T-helper 9 cell (primary cell): ENCODE measurements around the gene CFAP91.
"Not testable (repeated sequence)": the region's sequence is repeated elsewhere in the genome, so short reads cannot be mapped to it uniquely, and the experiment has no call there.

ENCODE experiments used
- DNase-seq: peaks from one replicate; pipeline ENCODE4 v3.0.0-alpha.2; 2020

CFAP91 gene

DNA sequence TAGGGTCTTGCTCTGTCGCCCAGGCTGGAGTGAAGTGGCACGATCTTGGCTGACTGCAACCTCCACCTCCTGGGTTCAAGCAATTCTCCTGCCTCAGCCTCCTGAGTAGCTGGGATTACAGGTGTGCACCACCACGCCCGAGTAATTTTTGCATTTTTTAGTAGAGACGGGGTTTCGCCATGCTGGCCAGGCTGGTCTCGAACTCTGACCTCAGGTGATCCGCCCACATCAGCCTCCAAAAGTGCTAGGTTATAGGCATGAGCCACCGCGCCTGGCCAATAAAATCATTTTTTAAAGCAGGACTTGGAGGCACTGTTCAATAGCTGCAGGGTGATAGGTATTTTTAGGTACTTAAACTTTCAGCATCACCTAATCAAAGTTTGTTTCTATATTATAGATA is 24.6 kb upstream of the CFAP91 start:
- DNase-seq: not testable (repeated sequence)

DNA sequence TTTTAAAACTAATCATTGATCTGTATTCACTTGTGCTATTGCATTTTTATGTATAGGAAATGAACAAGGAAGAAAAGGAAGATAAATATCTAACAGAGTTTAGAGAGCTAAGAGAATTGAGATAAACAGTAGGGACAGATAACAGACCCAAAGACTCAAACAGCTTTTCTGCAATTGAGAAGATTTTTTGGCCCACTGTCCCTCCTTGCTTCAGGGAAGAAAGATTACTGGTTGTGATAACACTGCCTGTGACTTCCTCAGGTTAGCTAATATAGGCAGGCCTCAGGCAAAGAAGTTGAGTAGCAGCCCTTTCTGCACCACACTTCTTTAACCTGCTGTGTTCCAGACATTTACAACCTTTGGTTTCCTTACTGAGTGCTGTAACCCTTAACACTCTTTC is 22.9 kb upstream of the CFAP91 start:
- DNase-seq: no peak

DNA sequence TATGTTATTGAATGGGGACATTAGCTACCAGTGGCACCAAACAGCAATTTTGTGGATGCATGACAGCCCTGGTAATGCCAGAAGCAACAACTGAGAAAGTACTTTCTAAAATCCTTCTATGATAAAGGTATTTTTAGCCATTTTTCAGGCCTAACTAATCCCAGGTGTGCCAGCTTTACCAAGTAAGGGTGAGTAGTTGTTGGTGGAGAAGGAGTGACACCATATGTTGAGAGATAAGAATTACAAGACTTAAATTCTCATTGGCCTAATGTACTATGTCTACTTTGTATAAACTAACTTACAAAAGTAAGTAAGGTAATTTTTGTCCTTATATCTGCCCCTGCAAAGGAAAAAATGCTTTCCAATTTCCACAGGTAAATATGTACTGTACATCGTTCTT is 21.5 kb upstream of the CFAP91 start:
- DNase-seq: no peak

GRCh38 chr3:119683421-119683820 is 19.4 kb upstream of the CFAP91 start:
- DNase-seq: no peak

DNA sequence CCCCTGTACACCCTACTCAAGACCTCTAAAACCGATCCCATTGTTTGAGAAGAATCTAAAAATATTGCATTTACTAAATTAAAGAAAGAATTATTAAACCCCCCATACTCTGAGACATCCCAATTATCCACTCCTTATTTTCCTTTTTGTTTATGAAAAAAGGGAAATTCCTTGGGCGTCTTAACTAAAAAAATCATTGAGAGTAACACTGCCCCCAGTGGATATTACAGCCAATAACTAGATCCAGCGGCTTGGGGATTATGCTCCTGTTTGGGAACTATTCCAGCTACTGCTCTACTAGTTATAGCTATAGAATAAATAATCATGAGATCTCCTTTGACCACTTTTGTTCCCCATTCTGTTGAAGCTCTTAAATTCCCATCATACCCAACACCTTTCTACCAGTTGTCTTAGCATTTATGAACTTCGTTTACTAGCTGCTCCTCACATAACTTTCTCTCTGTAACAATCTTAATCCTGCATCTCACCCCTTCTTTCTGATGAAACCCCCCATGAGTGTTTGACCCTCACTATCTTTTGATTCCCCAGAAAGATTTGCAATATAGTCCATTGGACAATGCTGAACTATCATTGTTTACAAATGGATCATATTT is 12.7 kb upstream of the CFAP91 start:
- no peak for DNase-seq

DNA sequence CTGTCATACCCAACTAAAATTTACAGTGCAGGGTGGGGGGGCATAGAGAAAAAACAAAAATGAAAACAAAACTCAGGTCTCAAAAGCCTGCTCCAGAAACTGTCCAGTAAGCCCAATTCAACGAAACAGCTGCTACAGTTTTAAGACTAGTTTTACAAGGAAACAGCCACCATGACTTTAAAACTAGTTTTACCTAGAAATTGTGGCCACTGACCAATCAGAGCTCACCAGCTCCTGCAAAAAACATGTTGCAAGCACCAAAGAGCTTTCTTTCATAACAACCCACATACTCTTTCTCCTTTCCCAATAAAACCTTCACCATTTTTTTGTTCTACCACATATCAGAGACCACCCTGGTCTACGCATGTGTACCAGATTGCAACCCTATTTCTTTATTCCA is 7.3 kb upstream of the CFAP91 start:
- no peak for DNase-seq

- no peak for DNase-seq
These were observed 5.4 kb upstream of the CFAP91 start for GRCh38 chr3:119697394-119697793.

DNA sequence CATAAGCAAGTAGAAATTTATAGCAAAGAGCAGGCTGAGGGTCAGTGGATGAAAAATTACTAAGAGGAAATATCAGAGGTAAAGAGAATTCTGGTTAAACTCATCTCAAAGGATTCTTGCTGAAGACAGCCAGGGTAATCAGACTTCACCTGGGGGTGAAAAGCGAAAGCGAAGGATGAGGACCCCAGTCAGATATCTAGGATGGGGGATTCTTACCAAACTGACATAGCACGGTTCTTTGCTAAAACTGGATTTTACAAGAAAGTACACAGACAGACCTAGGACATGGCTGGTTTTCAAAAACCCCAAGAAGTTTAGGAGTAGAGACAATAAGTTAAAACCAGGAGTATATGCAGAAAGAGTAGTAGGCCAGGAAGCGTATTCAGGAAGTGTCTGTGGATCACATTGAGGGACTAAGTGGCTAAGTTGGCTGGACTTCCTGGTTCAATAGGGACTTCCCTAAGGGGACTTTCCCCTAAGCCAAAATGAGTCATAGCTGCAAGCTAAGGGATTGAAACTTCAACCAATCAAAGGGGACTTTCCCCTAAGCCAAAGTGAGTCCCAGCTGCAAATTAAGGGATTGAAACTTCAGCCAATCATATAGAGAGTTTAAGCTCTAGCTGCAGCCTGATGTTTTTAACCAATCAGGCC is 2.4 kb upstream of the CFAP91 start:
- no peak for DNase-seq

GRCh38 chr3:119700920-119701734 is 1.7 kb upstream of the CFAP91 start:
- DNase-seq: no peak

DNA sequence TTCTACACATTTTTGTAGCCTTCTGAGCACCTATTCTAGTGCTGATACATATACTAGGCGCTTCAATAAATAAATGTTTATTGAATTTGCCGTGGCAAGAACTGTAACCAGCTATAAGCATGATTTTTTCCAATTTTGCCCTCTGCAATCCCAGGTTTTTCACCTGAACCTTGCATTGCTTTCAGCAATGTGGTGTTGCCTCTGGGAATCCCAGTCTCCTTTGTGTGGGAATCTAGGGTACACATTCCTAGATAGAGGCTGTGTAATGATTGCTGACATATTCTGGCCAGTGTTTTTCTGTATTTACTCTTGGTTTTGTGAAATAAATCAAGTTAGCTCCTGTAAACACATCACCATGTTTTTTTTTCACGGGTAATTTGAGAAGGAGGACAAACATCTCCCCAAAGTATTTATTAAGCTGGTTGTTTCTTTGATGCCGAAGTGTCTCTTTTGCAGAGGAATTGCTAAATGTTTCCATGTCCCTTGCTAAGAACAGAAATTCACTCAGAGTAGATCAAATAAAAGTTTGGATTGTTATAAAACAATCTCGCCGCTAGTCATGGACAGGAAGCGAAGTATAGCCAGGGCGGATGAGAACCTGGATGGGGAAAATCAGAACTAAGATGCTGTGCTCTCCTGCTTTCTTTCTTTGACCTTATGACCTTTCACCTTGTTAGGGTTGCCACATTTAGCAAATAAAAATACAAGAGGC is 1.2 kb downstream of the CFAP91 start:
- no peak for DNase-seq

GRCh38 chr3:119715105-119715504 is 12.3 kb downstream of the CFAP91 start:
- no peak for DNase-seq

- DNase-seq: no peak
These were observed 14.2 kb downstream of the CFAP91 start for GRCh38 chr3:119716998-119717397.

DNA sequence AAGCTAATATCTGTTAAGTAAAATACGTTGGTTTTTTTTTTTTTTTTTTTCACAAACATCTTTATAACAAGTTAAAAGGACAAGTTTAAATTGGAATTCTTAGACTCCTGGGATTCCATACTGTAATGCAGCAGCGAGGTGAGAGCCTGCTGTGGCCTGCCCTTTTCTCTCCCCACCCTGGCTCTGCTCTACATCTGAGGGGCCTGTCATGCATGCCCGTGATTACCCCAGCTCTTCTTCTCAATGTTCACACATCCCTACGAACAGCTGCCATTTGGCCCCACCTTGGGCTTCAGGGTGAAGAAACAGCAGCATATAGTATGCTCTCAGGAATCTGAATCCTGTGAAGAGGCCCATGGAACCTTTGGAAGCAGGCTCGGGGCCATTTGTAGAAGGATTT is 14.7 kb downstream of the CFAP91 start:
- DNase-seq: no peak

- DNase-seq: no peak
These were observed 20.2 kb downstream of the CFAP91 start for GRCh38 chr3:119723022-119723421.

DNA sequence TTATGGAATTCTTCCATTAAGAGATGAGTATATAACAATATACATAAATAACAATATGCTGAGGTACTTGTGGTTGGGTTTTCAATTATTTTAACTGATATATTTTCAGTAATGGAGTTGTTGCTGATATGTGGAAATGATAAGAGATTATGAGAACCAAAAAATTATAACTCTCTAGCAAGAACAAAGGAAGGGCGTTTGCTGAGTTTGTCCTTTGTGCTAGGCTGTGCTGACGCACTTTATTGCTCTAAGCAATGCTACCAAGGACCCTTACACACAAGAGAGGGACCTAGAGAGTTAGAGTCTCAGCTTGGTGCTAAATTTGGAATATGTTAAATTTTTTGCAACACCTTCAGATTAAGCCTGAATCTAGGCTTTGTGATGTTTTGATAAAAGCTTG is 24.1 kb downstream of the CFAP91 start:
- no peak for DNase-seq

- no peak for DNase-seq
These were observed 27.2 kb downstream of the CFAP91 start for GRCh38 chr3:119729996-119730395.

DNA sequence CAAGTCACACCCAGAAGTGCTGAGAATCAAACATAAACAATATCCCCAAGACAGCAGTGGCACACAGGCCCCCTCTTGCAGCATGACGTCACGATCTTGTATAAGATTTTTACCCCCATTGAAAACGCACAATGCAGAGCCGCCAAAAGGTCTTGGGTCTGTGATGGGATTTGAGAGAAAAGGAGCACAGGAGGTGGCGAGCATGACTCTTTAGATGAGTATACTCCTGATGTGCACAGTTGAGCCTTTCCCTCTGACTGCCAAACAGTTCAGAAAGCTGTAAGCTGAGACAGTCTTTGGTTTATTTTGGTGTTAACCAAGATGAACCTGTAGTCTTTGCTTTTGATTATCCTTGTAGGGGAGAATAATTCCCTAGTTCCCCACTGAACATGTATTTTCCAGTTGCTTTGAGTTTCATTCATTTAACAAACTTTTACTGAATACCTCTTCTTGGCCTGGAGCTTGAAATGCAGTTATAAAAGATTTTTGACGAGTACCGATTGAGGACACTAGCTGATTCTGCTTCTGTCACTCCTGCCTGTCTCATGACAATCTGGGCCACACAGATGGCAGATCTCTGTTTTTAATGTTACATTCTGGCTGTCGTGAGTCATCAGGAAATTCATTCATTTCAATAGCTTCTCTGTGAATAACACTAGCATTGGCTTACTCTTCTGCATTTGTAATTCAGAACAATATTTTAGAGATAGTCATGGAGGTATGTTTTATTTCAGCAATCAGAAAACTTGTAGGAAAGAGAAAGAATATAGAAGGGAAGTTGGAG is 28.9 kb downstream of the CFAP91 start:
- no peak for DNase-seq

DNA sequence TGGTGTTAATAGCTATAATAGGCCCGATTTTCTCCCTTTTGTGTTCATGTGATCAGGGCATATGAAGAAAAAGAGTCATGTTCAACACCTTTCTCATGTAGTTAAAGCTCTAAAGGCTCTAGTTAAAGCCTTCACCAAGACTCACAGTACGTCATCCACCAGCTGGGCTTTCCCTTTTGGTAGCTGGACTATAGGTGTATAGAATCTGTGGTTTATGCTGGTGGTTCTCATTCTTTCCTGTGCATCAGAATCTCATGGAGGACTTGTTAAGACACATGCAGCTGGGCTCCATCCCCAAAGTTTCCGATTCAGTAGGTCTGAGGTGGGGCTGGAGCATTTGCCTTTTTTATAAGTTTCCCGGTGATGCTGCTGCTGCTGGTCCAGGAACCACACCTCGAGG is 31.0 kb downstream of the CFAP91 start:
- DNase-seq: no peak

- no peak for DNase-seq
These were observed 35.9 kb downstream of the CFAP91 start for GRCh38 chr3:119738741-119739140.

- no peak for DNase-seq
These were observed 39.1 kb downstream of the CFAP91 start for GRCh38 chr3:119741657-119742590.

DNA sequence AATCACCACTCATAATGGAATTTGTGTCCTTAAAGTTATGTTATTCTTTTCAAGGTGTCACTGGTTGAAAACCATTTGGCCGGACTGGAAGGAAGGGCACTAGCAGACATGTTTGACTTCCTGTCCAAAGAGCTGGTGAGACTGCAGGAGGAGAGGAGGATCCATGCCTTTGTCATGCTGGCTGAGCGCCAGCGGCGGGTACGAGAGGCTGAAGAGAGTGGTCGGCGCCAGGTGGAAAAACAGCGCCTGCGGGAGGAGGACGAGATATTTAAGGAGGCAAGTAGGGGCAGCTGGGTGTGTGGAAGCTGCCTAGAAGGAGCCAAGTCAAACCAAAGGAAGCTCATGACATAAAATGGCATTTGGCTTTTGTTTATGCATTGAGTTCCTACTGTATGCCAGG is 41.1 kb downstream of the CFAP91 start:
- no peak for DNase-seq
